ENCODE data around the gene TXNDC8.

Gene TXNDC8

DNA sequence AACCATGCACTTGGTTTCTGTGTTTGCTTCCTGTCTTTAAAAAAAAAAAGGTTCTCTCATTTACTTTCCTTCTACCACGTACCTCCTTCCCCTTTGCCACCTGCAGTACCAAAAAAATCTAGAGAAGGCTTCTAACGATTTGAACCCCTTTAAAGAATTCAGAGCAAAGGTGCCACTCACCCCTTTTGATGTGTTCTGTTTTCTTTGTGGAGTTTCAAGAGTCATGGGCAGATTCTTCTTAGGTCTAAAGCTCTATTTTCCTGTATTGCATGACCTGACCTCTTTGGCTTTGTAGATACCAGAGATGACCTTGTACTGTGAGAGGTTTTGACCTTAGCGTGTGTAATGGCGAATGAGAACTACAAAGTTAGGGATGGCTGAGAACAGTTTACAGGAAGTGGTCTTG, 29.0 kb downstream of the TXNDC8 start:
- H3K27me3 ChIP-seq (ENCODE audit: low read length): 0 out of 2 replicates have a peak, but pooled peaks cover 3% of the 10 kb centered on the region
- no peaks in the 10 kb centered on the region for H3K9me2 ChIP-seq (replicated peaks; ENCODE audit: insufficient read depth, low read length)
- H3K4me3 ChIP-seq (ENCODE audit: insufficient read depth, low read length, poor library complexity, severe bottlenecking): no peak overlapping the region
- H3F3A ChIP-seq (ENCODE audit: insufficient read depth): no peaks in the 10 kb centered on the region
- H3K9me3 ChIP-seq (ENCODE audit: insufficient read depth, low read length): peaks cover 7% of the 10 kb centered on the region; the same call in 1 of the 2 replicates
- H4K20me1 ChIP-seq (ENCODE audit: low read depth, low read length): no peaks in the 10 kb centered on the region
- no peak overlapping the region for H3K9ac ChIP-seq (ENCODE audit: low read length)
- H2AFZ ChIP-seq (ENCODE audit: low read depth, low read length, severe bottlenecking): no peak overlapping the region
- peak overlapping the region; percentile 35 for H3K27ac ChIP-seq (ENCODE audit: low read depth, low read length)
- no peaks in the 10 kb centered on the region for H3K79me2 ChIP-seq (ENCODE audit: insufficient read depth, low read length)
- no peak overlapping the region for H3K4me2 ChIP-seq (ENCODE audit: low read depth, low read length, poor library complexity, severe bottlenecking)
- no peak for TF ChIP-seq EZH2phosphoT487 (conservative IDR thresholded peaks at IDR 0.05; ENCODE audit: low read length)
- no peak for TF ChIP-seq CTCF (IDR thresholded peaks at IDR 0.05; ENCODE audit: insufficient read depth, low read length, poor library complexity, severe bottlenecking)
- H3K36me3 ChIP-seq (ENCODE audit: low read length): no peaks in the 10 kb centered on the region

- TF ChIP-seq CTCF (IDR thresholded peaks at IDR 0.05; ENCODE audit: insufficient read depth, low read length, poor library complexity, severe bottlenecking) (no peak), EZH2phosphoT487 (conservative IDR thresholded peaks at IDR 0.05; ENCODE audit: low read length) (no peak)
- Histone ChIP-seq H3K79me2 (ENCODE audit: insufficient read depth, low read length) (no peaks in the 10 kb centered on the region), H3K9me2 (replicated peaks; ENCODE audit: insufficient read depth, low read length) (no peaks in the 10 kb centered on the region), H3K36me3 (ENCODE audit: low read length) (no peaks in the 10 kb centered on the region), H2AFZ (ENCODE audit: low read depth, low read length, severe bottlenecking) (no peak overlapping the region), H4K20me1 (ENCODE audit: low read depth, low read length) (no peaks in the 10 kb centered on the region), H3F3A (ENCODE audit: insufficient read depth) (no peaks in the 10 kb centered on the region), H3K27ac (ENCODE audit: low read depth, low read length) (no peak overlapping the region), H3K4me2 (ENCODE audit: low read depth, low read length, poor library complexity, severe bottlenecking) (no peak overlapping the region), H3K4me3 (ENCODE audit: insufficient read depth, low read length, poor library complexity, severe bottlenecking) (no peak overlapping the region), H3K9me3 (ENCODE audit: insufficient read depth, low read length) (peaks cover 4% of the 10 kb centered on the region; the same call in 1 of the 2 replicates), H3K9ac (ENCODE audit: low read length) (no peak overlapping the region), H3K27me3 (ENCODE audit: low read length) (0 out of 2 replicates have a peak, but pooled peaks cover 3% of the 10 kb centered on the region)
Measured at GRCh38 chr9:110307191-110307590, 30.5 kb downstream of the TXNDC8 start.

DNA sequence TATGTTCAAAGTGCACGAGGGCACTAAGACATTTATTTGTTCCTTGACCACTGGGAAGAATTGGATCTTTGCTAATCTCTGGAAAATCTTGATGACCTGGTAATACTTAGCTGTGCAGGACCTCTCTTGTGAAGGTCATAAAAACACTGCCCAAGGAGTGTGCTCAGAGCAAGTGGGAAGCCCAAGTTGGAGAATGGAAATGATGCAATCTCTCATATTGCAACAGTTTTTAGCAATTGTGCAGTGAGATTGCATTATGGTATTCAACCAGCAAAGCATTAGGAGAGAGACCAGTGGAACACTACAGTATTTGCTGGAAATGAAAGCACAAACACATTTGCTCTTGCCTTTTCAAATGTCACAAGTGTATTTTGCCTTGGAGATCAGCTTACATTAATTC, 34.5 kb downstream of the TXNDC8 start:
- Histone ChIP-seq H3F3A (ENCODE audit: insufficient read depth) (no peaks in the 10 kb centered on the region), H3K36me3 (ENCODE audit: low read length) (no peaks in the 10 kb centered on the region), H3K9ac (ENCODE audit: low read length) (no peak overlapping the region), H3K27ac (ENCODE audit: low read depth, low read length) (no peak overlapping the region), H3K4me2 (ENCODE audit: low read depth, low read length, poor library complexity, severe bottlenecking) (no peak overlapping the region), H3K79me2 (ENCODE audit: insufficient read depth, low read length) (no peaks in the 10 kb centered on the region), H4K20me1 (ENCODE audit: low read depth, low read length) (no peaks in the 10 kb centered on the region), H3K4me3 (ENCODE audit: insufficient read depth, low read length, poor library complexity, severe bottlenecking) (no peak overlapping the region), H2AFZ (ENCODE audit: low read depth, low read length, severe bottlenecking) (no peak overlapping the region), H3K9me3 (ENCODE audit: insufficient read depth, low read length) (no peaks in the 10 kb centered on the region), H3K9me2 (replicated peaks; ENCODE audit: insufficient read depth, low read length) (no peaks in the 10 kb centered on the region), H3K27me3 (ENCODE audit: low read length) (0 out of 2 replicates have a peak, but pooled peaks cover 3% of the 10 kb centered on the region)
- TF ChIP-seq EZH2phosphoT487 (conservative IDR thresholded peaks at IDR 0.05; ENCODE audit: low read length): no peak
- TF ChIP-seq CTCF (IDR thresholded peaks at IDR 0.05; ENCODE audit: insufficient read depth, low read length, poor library complexity, severe bottlenecking): no peak
